ENCODE results near the gene EHBP1.

DNA sequence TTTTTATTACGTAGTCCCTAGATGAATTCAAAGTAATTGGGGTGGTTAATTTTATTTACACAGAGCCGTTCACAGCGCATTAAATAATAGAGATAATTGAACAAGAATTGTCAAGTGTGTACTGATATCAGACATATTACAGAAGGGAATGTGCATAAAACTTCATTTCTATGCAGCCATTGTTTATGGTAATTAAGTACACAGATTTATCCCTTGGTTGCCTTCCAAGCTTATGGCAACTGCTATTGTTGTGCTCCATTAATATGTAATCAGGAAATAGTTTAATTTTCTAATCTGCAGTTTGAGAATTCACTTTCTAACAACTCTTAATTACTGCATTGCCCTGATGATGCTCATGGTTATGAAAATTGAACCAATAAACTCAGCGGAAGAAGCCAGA lies 297.8 kb downstream of the EHBP1 start:
- no peak for TF ChIP-seq POLR2A (IDR thresholded peaks at IDR 0.05)
- TF ChIP-seq, protein P1, sequence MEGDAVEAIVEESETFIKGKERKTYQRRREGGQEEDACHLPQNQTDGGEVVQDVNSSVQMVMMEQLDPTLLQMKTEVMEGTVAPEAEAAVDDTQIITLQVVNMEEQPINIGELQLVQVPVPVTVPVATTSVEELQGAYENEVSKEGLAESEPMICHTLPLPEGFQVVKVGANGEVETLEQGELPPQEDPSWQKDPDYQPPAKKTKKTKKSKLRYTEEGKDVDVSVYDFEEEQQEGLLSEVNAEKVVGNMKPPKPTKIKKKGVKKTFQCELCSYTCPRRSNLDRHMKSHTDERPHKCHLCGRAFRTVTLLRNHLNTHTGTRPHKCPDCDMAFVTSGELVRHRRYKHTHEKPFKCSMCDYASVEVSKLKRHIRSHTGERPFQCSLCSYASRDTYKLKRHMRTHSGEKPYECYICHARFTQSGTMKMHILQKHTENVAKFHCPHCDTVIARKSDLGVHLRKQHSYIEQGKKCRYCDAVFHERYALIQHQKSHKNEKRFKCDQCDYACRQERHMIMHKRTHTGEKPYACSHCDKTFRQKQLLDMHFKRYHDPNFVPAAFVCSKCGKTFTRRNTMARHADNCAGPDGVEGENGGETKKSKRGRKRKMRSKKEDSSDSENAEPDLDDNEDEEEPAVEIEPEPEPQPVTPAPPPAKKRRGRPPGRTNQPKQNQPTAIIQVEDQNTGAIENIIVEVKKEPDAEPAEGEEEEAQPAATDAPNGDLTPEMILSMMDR (IDR thresholded peaks at IDR 0.05) = no peak

Data from suprapubic skin (tissue), 3 donors.